HepG2 (cell line): Measurements from ENCODE around the gene GFRA1. TPM values are rescaled to one million over a fixed set of nuclear protein-coding genes. Genes with fewer than 3 reads are reported as not detected.
A peak's percentile ranks its signal among the peaks of the same experiment; 100 is the strongest.

Experiments used
- ATAC-seq: fragments of 200-7000 bp; cut with Tn5 transposase; 3 replicates; pipeline ENCODE4 v1.9.1; 2020; ENCODE audit warnings: mild to moderate bottlenecking, moderate library complexity
- BruUV-seq: library from RNA; stranded (reverse); fragments of 400-500 nt; replicated peaks from 2 replicates; lab custom pipeline; 2021; lab: Mats Ljungman, UMichigan
- CTCF ChIA-PET: fragments of 300-600 bp; formaldehyde crosslinking; extraction: SDS; loops from one replicate; lab custom pipeline; 2021; ENCODE audit warnings: low total read pairs, inconsistent platforms, low intra/inter-chr PET ratio; lab: Yijun Ruan, JAX
- POLR2A ChIA-PET: fragments of 350-600 bp; sonication (Branson Sonifier 250); formaldehyde crosslinking; loops from one replicate; lab custom pipeline; 2020; ENCODE audit warnings: antibody characterized with exemption, inconsistent platforms; lab: Yijun Ruan, JAX
- DNase-seq: peaks from one replicate; pipeline ENCODE4 v3.0.0-alpha.2; 2015; ENCODE audit warnings: low spot score
- FAIRE-seq: peaks from 3 replicates; lab custom pipeline; 2011; peaks lifted over from hg19 to GRCh38; lab: Jason Lieb, UNC
- H2AFZ ChIP-seq: one replicate; pipeline ENCODE4 v1.6.1; 2011; ENCODE audit warnings: low read length, inconsistent platforms
- H3K27ac ChIP-seq: fragments of 300-600 bp; 3 replicates; pipeline ENCODE4 v1.8.0; 2011; ENCODE audit warnings: mixed run types, mild to moderate bottlenecking, mixed read lengths, low read length, inconsistent platforms; ENCODE audit not compliant: insufficient read depth; ENCODE audit errors: extremely low read length
- H3K27me3 ChIP-seq, 2 experiments: fragments of 200-600 bp in 1 of 2; 2 replicates in 1 of 2; 3 replicates in 1 of 2; pipeline versions ENCODE4 v1.6.0 to v1.8.0; 2011; ENCODE audit warnings: low read length in 2 of 2, mild to moderate bottlenecking in 2 of 2, moderate library complexity in 2 of 2, inconsistent platforms in 1 of 2; ENCODE audit not compliant: insufficient read depth in 2 of 2, control insufficient read depth in 1 of 2
- H3K36me3 ChIP-seq, 2 experiments: fragments of 200-600 bp in 1 of 2; replicated peaks in 1 of 2; 2 replicates in 1 of 2; 3 replicates in 1 of 2; pipeline versions ENCODE4 v1.5.1 to v1.8.0; 2011; ENCODE audit warnings: low read length in 2 of 2, inconsistent platforms in 1 of 2; ENCODE audit not compliant: insufficient read depth in 2 of 2, control insufficient read depth in 1 of 2
- H3K4me1 ChIP-seq: 2 replicates; pipeline ENCODE4 v1.5.1; 2012; ENCODE audit warnings: low read length, inconsistent platforms; ENCODE audit not compliant: insufficient read depth
- H3K4me2 ChIP-seq: 2 replicates; pipeline ENCODE4 v1.6.0; 2011; ENCODE audit warnings: low read depth, low read length, inconsistent platforms
- H3K4me3 ChIP-seq, 3 experiments: fragments of 200-600 bp in 1 of 3; sonication (generic), shearing (Covaris generic) in 1 of 3; replicated peaks in 1 of 3; 2 replicates each; pipeline ENCODE4 v1.5.1; 2011 to 2016; ENCODE audit warnings: low read length in 3 of 3, inconsistent platforms in 2 of 3, low read depth in 2 of 3, mild to moderate bottlenecking in 2 of 3, control low read depth in 1 of 3, mixed read lengths in 1 of 3; ENCODE audit not compliant: insufficient read depth in 1 of 3
- H3K79me2 ChIP-seq: one replicate; pipeline ENCODE4 v1.6.1; 2011; ENCODE audit warnings: low read length, inconsistent platforms; ENCODE audit not compliant: insufficient read depth
- H3K9ac ChIP-seq: 2 replicates; pipeline ENCODE4 v1.6.0; 2011; ENCODE audit warnings: mild to moderate bottlenecking, low read depth, low read length, inconsistent platforms; ENCODE audit not compliant: insufficient read depth
- H3K9me3 ChIP-seq: 2 replicates; pipeline ENCODE4 v1.5.1; 2012; ENCODE audit warnings: mild to moderate bottlenecking, low read length
- H4K20me1 ChIP-seq: 2 replicates; pipeline ENCODE4 v1.6.0; 2011; ENCODE audit warnings: inconsistent platforms, mild to moderate bottlenecking, low read length, moderate library complexity; ENCODE audit not compliant: insufficient read depth
- FOSL2 ChIP-seq: sonication (generic); formaldehyde crosslinking; IDR thresholded peaks from 2 replicates; pipeline ENCODE4 v1.4.0; 2020; ENCODE audit warnings: missing genetic modification reagents
- JDP2 ChIP-seq: sonication (generic); formaldehyde crosslinking; IDR thresholded peaks from 2 replicates; pipeline ENCODE4 v1.8.1; 2022; ENCODE audit warnings: missing genetic modification reagents, borderline replicate concordance
- MIER2 ChIP-seq: IDR thresholded peaks from 2 replicates; pipeline ENCODE4 v1.6.1; 2016; ENCODE audit warnings: missing biosample characterization, missing genetic modification reagents
- NFRKB ChIP-seq: fragments of 450-650 bp; IDR thresholded peaks from 2 replicates; pipeline ENCODE4 v1.6.1; 2017
- WGBS: methylation state at CpG from one replicate; pipeline ENCODE4 v1.1.6; 2017; ENCODE audit warnings: low lambda C conversion rate; 5-methylcytosine and 5-hydroxymethylcytosine counted together
- in situ Hi-C: cut with HindIII; loops from 2 replicates; pipeline ENCODE4 v1.10.0; 2017; ENCODE audit warnings: low pct_unique_long_range_greater_than_20kb; ENCODE audit not compliant: extremely low pct_ligation_motif_present
- intact Hi-C: fragments of 100-400 bp; cut with micrococcal nuclease; formaldehyde crosslinking; loops from one replicate; pipeline ENCODE4 v1.10.0; 2022; ENCODE audit not compliant: unreplicated experiment
- polyA plus RNA-seq, 8 experiments: library from polyadenylated mRNA; depleted of rRNA in 3 of 8; stranded (reverse) in 7 of 8; unstranded in 1 of 8; fragments of >200 nt; fragmentation: Illumina TruSeq in 4 of 8; extraction: Trizol in 4 of 8; gene quantifications; 2 replicates each; pipeline versions ENCODE4 v1.2.1 to v1.2.3, GENCODE V29; 2011 to 2016; ENCODE audit warnings: low read depth in 4 of 8, missing spikeins in 1 of 8, mixed read lengths in 1 of 8; ENCODE audit not compliant: insufficient read depth in 1 of 8
- total RNA-seq, 5 experiments: library from RNA; depleted of rRNA; stranded (reverse); fragments of >200 nt; fragmentation: Illumina TruSeq; extraction: Trizol; gene quantifications; 2 replicates each; pipeline ENCODE4 v1.2.3, GENCODE V29; 2016; ENCODE audit warnings: low read depth in 1 of 5
- TF ChIP-seq, protein P1 (sequence below): sonication (generic); formaldehyde crosslinking; IDR thresholded peaks from 2 replicates; pipeline ENCODE4 v1.5.0; 2020; ENCODE audit warnings: mild to moderate bottlenecking, missing genetic modification reagents
- TF ChIP-seq, protein P2 (sequence below), 2 experiments: IDR thresholded peaks; 2 replicates each; pipeline ENCODE4 v1.6.1; 2011 to 2012; ENCODE audit warnings: low read length in 2 of 2, borderline replicate concordance in 1 of 2, low read depth in 1 of 2, mild to moderate bottlenecking in 1 of 2, moderate library complexity in 1 of 2

GFRA1 gene
- total and polyA plus RNA-seq, 2 of the 13 experiments (the other 11 are each of a cell fraction or from before 2014, with no cell fraction given) = not detected

DNA sequence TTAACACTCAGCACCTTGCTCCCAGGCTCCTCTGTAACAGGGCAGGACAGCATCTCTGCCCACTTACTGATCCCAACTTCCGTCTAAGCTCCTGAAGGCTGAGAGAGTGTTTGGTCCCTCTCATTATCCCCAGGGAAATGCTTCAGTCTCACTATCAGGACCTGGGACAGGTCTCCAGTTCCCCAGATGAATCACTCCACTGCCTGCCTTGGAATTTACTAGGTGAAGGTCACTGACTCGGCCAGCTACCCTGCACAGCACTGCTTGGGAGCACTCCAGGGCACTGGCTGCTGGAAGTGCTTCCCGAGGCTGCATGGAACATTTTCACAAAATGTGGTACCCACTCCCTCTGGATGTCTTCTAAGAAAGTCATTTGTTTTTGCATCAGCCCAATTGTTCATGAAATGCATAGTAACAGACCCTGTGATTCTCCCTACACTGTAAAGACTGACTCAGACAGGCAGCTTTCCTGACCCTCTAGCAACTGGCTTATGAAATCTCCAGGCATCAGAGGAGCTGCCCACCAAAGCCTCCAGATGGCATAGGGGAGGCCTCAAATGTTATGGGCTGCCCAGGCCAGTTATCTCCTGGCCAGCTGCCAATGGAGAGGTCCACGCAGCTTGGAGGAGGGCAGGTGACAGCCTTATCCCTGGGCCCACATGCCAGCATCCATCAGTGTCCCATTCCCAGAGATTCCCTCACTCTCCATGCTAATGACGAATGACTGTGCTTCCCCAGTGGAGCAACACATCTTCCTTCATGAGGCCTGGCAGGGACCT is 89.1 kb downstream of the GFRA1 start:
- ATAC-seq (peak; percentile 65; the same call in 2 of the 3 replicates), DNase-seq (no peak), FAIRE-seq (no peak)
- Histone ChIP-seq H3K79me2 (no peaks in the 10 kb centered on the region), H4K20me1 (no peaks in the 10 kb centered on the region), H3K27ac (no peak overlapping the region), H2AFZ (no peak overlapping the region), H3K4me3 (no peak overlapping the region), H3K4me2 (no peak overlapping the region), H3K9ac (no peak overlapping the region), H3K4me1 (no peaks in the 10 kb centered on the region), H3K27me3 (no peaks in the 10 kb centered on the region), H3K36me3 (no peaks in the 10 kb centered on the region), H3K9me3 (no peaks in the 10 kb centered on the region)
- TF ChIP-seq NFRKB = no peak
- no peak for TF ChIP-seq JDP2 (CRISPR knock-in tag)
- TF ChIP-seq FOSL2 (CRISPR knock-in tag) = peak; percentile 34; the same call in 1 of the 2 replicates
- TF ChIP-seq, protein P1, sequence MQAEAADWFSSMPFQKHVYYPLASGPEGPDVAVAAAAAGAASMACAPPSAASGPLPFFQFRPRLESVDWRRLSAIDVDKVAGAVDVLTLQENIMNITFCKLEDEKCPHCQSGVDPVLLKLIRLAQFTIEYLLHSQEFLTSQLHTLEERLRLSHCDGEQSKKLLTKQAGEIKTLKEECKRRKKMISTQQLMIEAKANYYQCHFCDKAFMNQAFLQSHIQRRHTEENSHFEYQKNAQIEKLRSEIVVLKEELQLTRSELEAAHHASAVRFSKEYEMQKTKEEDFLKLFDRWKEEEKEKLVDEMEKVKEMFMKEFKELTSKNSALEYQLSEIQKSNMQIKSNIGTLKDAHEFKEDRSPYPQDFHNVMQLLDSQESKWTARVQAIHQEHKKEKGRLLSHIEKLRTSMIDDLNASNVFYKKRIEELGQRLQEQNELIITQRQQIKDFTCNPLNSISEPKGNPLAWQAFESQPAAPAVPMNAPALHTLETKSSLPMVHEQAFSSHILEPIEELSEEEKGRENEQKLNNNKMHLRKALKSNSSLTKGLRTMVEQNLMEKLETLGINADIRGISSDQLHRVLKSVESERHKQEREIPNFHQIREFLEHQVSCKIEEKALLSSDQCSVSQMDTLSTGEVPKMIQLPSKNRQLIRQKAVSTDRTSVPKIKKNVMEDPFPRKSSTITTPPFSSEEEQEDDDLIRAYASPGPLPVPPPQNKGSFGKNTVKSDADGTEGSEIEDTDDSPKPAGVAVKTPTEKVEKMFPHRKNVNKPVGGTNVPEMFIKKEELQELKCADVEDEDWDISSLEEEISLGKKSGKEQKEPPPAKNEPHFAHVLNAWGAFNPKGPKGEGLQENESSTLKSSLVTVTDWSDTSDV = no peak
- TF ChIP-seq, protein P2, sequence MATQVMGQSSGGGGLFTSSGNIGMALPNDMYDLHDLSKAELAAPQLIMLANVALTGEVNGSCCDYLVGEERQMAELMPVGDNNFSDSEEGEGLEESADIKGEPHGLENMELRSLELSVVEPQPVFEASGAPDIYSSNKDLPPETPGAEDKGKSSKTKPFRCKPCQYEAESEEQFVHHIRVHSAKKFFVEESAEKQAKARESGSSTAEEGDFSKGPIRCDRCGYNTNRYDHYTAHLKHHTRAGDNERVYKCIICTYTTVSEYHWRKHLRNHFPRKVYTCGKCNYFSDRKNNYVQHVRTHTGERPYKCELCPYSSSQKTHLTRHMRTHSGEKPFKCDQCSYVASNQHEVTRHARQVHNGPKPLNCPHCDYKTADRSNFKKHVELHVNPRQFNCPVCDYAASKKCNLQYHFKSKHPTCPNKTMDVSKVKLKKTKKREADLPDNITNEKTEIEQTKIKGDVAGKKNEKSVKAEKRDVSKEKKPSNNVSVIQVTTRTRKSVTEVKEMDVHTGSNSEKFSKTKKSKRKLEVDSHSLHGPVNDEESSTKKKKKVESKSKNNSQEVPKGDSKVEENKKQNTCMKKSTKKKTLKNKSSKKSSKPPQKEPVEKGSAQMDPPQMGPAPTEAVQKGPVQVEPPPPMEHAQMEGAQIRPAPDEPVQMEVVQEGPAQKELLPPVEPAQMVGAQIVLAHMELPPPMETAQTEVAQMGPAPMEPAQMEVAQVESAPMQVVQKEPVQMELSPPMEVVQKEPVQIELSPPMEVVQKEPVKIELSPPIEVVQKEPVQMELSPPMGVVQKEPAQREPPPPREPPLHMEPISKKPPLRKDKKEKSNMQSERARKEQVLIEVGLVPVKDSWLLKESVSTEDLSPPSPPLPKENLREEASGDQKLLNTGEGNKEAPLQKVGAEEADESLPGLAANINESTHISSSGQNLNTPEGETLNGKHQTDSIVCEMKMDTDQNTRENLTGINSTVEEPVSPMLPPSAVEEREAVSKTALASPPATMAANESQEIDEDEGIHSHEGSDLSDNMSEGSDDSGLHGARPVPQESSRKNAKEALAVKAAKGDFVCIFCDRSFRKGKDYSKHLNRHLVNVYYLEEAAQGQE (IDR thresholded peaks at IDR 0.05; ENCODE audit: borderline replicate concordance in 1 of 2, low read depth in 1 of 2, low read length in 2 of 2) = peak; percentile 32 to 90
- TF ChIP-seq MIER2 (CRISPR knock-in tag) = peak; percentile 89
- intact Hi-C loops (no loop called here), in situ Hi-C loops (no loop called here)
- 14% methylated on average over 2 of the region's 5 CpGs for WGBS
- BruUV-seq = no TSS peak
- ChIA-PET CTCF (no interaction called here), POLR2A (no interaction called here)
